ENCODE results near the gene PWWP2B.

The PWWP2B gene

GRCh38 chr10:132381741-132382140 lies 15.3 kb upstream of the PWWP2B start:
- DNase-seq (ENCODE audit: low read depth) = no peak
- no peak overlapping the region for H3K4me3 ChIP-seq (replicated peaks; ENCODE audit: low read depth, low read length)
- no peak for TF ChIP-seq CTCF (IDR thresholded peaks at IDR 0.05; ENCODE audit: low read length, missing control alignments)

GRCh38 chr10:132382231-132382922 lies 14.6 kb upstream of the PWWP2B start:
- H3K4me3 ChIP-seq (replicated peaks; ENCODE audit: low read depth, low read length) = no peak overlapping the region
- no peak for TF ChIP-seq CTCF (IDR thresholded peaks at IDR 0.05; ENCODE audit: low read length, missing control alignments)
- peak; percentile 32 for DNase-seq (ENCODE audit: low read depth)

GRCh38 chr10:132383101-132383500 lies 13.9 kb upstream of the PWWP2B start:
- no peak for TF ChIP-seq CTCF (IDR thresholded peaks at IDR 0.05; ENCODE audit: low read length, missing control alignments)
- no peak for DNase-seq (ENCODE audit: low read depth)
- no peak overlapping the region for H3K4me3 ChIP-seq (replicated peaks; ENCODE audit: low read depth, low read length)

GRCh38 chr10:132383751-132384196 lies 13.2 kb upstream of the PWWP2B start:
- no peak overlapping the region for H3K4me3 ChIP-seq (replicated peaks; ENCODE audit: low read depth, low read length)
- DNase-seq (ENCODE audit: low read depth) = no peak
- no peak for TF ChIP-seq CTCF (IDR thresholded peaks at IDR 0.05; ENCODE audit: low read length, missing control alignments)

- no peak for DNase-seq (ENCODE audit: low read depth)
- no peak overlapping the region for H3K4me3 ChIP-seq (replicated peaks; ENCODE audit: low read depth, low read length)
- TF ChIP-seq CTCF (IDR thresholded peaks at IDR 0.05; ENCODE audit: low read length, missing control alignments) = no peak
These were observed 12.2 kb upstream of the PWWP2B start for GRCh38 chr10:132384618-132385388.

- H3K4me3 ChIP-seq (replicated peaks; ENCODE audit: low read depth, low read length) = no peak overlapping the region
- no peak for DNase-seq (ENCODE audit: low read depth)
- TF ChIP-seq CTCF (IDR thresholded peaks at IDR 0.05; ENCODE audit: low read length, missing control alignments) = no peak
These were observed 11.7 kb upstream of the PWWP2B start for GRCh38 chr10:132385389-132385667.

All from fibroblast of pulmonary artery (primary cell).